Left hindlimb (tissue), 1 donor: Measurements from ENCODE around the gene CYTH2.

ENCODE experiments used
- DNase-seq: peaks from one replicate; pipeline ENCODE4 v3.0.0-alpha.2; 2018

CYTH2 gene, protein sequence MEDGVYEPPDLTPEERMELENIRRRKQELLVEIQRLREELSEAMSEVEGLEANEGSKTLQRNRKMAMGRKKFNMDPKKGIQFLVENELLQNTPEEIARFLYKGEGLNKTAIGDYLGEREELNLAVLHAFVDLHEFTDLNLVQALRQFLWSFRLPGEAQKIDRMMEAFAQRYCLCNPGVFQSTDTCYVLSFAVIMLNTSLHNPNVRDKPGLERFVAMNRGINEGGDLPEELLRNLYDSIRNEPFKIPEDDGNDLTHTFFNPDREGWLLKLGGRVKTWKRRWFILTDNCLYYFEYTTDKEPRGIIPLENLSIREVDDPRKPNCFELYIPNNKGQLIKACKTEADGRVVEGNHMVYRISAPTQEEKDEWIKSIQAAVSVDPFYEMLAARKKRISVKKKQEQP

DNA sequence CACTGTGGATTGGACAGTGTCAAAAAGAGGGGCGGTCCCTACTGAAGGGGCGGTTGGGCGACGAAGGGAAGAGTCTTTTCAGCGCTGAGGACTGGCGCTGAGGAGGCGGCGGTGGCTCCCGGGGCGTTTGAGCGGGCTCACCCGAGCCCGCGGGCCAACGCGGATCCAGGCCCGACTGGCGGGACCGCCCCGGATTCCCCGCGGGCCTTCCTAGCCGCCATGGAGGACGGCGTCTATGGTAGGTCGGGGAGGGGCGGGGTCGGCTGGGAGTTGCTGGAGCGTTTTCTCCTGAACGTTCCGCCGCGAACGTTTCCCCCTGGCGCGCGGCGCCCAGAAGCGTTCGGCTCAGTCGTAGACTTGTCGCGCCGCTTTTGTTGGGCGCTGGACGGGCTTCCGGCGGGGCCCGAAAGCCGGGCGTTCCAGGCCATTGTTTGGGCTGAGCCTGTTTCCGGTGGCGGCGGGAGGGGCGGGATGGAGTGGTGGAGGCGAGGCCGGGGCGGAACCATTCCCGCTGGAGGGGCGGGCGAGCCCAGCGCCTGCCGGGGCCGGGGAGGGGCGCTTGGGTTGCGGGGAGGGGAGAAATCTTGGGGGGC, at the start of gene CYTH2:
TSS of gene CYTH2 (plus strand) at position 81 of the 593 bp plus-strand sequence. CDS start at position 220, 139 bp downstream.
- DNase-seq, result peak; percentile 91

GRCh38 chr19:48421548-48421947, 47.6 kb upstream of the CYTH2 start:
- no peak for DNase-seq

- DNase-seq, result no peak
These were observed 44.4 kb upstream of the CYTH2 start for GRCh38 chr19:48424694-48425219.

DNA sequence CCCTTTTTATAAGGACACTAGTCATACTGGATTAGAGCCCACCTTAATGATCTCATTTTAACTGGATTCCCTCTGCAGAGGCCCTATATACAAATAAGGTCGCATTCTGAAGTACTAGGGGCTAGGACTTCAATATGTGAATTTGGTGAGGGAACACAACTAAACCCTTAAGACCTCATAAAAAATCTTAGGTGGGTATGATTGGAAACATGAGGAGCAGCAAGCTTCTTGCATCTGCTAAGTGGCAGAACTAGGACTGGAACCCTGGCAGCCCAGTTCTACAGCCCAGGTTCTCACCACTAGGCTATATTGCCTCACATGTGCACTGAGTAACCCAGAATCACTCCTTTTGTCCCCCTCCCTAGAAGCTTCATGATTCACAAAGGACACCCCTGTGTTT, 40.5 kb upstream of the CYTH2 start:
- no peak for DNase-seq

GRCh38 chr19:48433337-48433736, 35.8 kb upstream of the CYTH2 start:
- DNase-seq, result no peak

GRCh38 chr19:48436586-48436985, 32.6 kb upstream of the CYTH2 start:
- no peak for DNase-seq

GRCh38 chr19:48441360-48442050, 27.7 kb upstream of the CYTH2 start:
- DNase-seq, result no peak

- DNase-seq, result no peak
These were observed 26.8 kb upstream of the CYTH2 start for GRCh38 chr19:48442116-48443035.

DNA sequence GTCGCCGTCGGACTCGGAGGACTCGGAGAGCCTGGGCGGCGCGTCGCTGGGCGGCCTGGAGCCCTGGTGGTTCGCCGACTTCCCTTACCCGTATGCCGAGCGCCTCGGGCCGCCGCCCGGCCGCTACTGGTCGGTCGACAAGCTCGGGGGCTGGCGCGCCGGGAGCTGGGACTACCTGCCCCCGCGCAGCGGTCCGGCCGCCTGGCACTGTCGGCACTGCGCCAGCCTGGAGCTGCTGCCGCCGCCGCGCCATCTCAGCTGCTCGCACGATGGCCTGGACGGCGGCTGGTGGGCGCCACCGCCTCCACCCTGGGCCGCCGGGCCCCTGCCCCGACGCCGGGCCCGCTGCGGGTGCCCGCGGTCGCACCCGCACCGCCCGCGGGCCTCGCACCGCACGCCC, 25.9 kb upstream of the CYTH2 start:
- no peak for DNase-seq

GRCh38 chr19:48443731-48444128, 25.4 kb upstream of the CYTH2 start:
- no peak for DNase-seq

GRCh38 chr19:48444129-48444935, 24.8 kb upstream of the CYTH2 start:
- no peak for DNase-seq

DNA sequence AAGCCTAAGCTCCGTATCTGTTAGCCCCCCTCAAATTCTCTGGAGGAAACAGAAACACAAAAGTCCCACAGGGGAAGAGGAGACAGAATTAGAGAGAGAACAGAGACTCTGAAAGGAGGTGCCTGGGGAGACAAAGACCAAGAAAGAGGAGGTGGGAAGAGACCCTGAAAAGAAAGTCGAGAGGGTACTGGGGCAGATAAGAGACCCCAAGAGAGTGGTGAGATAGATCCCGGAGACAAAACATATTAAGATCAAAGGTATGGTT, 24.3 kb upstream of the CYTH2 start:
- no peak for DNase-seq

DNA sequence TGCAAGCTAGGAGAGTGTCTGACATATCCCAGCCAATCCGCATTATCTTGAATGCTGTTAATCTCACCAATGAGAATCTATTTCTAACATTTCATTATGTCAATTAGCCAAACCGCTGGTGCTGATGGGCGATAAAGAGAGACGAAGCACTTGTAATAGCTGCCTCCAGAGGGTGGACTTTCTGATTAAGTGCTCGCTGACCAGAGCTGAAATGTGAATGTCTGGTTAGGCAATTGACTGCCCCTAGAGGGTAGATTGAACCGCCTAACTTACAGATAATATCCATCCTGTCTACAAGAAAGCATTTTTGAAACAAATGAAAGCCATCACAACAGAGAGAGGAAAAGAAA, 23.9 kb upstream of the CYTH2 start:
- no peak for DNase-seq

DNA sequence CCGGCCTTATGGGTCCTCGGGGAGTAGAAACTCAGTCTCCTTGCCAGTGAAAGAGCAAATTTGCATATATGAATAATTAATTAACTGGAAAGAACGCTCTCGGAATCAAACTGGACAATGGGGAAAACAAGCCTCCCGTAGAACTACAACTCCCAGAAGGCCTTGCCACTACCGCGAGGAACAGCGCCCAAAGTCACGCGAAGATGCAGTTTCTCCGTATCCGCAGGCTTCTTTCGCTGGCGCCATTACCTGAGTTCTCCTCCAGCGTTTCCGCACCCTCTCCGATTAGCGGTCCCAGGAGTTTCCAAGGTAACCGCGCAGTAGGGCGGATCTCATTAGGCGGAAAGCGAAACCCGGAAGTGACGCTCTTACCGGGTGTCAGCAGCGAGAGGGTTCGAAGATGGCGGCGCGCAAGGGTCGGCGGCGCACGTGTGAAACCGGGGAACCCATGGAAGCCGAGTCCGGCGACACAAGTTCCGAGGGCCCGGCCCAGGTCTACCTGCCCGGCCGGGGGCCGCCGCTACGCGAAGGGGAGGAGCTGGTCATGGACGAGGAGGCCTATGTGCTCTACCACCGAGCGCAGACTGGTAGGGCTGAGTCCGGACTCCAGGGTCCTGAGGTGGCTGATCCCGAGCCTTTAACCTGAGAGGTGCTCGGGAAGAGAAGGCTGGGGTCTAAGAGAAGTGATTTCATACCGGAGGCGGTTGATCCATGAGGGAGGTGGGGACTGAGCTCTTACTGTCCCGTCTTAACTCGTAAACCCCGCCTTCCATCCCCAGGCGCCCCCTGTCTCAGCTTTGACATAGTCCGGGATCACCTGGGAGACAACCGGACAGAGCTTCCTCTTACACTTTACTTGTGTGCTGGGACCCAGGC, 23.3 kb upstream of the CYTH2 start, which contains the start of gene GRWD1:
TSS of gene GRWD1 (plus strand) at position 378 of the 876 bp plus-strand sequence. CDS start at position 401, 23 bp downstream.
- peak; percentile 93 for DNase-seq

DNA sequence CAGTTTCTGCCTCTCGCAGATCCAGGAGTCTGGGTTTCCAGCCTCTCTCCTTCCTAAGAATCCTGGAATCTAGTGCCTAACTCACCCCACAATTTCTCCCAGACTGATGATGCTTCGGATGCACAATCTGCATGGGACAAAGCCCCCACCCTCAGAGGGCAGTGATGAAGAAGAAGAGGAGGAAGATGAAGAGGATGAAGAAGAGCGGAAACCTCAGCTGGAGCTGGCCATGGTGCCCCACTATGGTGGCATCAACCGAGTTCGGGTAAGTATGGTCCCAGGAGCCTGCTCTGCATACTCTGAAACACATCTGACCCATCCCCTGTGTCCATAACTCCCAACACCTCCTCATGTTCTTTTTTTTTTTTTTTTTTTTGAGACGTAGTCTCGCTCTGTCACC, 22.6 kb upstream of the CYTH2 start:
- DNase-seq, result no peak

GRCh38 chr19:48448563-48448962, 20.6 kb upstream of the CYTH2 start:
- DNase-seq, result no peak

GRCh38 chr19:48450441-48450840, 18.7 kb upstream of the CYTH2 start:
- no peak for DNase-seq

DNA sequence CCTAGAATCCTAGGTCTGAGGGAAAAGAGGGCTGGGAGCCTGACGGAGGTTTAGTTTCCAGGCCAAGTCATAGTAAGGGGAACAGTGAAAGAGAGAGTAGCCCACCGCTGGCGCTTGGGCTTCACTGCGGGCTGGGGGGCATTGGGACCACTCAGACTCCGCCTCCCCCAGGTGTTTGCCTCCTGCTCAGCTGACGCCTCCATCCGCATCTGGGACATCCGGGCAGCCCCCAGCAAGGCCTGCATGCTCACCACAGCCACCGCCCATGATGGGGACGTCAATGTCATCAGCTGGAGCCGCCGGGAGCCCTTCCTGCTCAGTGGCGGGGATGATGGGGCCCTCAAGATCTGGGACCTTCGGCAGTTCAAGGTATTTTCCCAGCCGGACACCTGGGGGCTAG, 18.3 kb upstream of the CYTH2 start:
- no peak for DNase-seq

DNA sequence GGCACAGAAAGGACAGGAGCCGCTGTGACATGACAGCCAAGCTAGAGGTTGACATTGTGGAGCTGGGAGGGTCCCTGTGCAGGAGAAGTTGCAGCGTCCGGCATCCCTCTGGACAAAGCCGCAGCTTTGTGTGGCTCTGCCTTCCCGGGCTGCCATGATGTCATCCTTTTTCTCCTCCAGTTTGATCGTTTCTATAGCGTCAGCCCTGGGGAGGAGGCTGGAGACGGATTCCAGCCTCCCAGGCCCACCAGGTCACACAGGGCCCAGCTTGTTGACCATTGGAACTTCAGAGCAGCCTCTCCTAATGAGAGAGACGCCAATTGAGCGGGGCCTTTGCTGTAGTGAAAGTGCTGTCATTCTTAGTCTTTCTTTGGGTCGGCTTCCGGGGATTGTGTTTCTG, 17.5 kb upstream of the CYTH2 start:
- no peak for DNase-seq

- DNase-seq, result no peak
These were observed 16.6 kb upstream of the CYTH2 start for GRCh38 chr19:48452289-48453190.
